Measurements from ENCODE around the gene CHPT1. TPM values are rescaled to one million over a fixed set of nuclear protein-coding genes. Genes with fewer than 3 reads are reported as not detected.
A peak's percentile ranks its signal among the peaks of the same experiment; 100 is the strongest.

CHPT1 gene
- total and polyA plus RNA-seq, 2 of the 13 experiments (the other 11 are each of a cell fraction or from before 2014, with no cell fraction given): 117 to 178 TPM

GRCh38 chr12:101697197-101697929 lies at the start of gene CHPT1 (continued):
- TF ChIP-seq MTERF4 (CRISPR knock-in tag; IDR thresholded peaks at IDR 0.05) (no peak), MLXIP (CRISPR knock-in tag; IDR thresholded peaks at IDR 0.05; ENCODE audit: borderline replicate concordance) (no peak), KLF16 (CRISPR knock-in tag; IDR thresholded peaks at IDR 0.05) (peak in 1 of 2 experiments; percentile 48; a peak in 1 of 4 replicates), ZNF7 (CRISPR knock-in tag; IDR thresholded peaks at IDR 0.05) (no peak), ZNF318 (CRISPR knock-in tag; IDR thresholded peaks at IDR 0.05) (no peak), KLF9 (CRISPR knock-in tag; IDR thresholded peaks at IDR 0.05; ENCODE audit: low read depth) (no peak), CENPBD1 (CRISPR knock-in tag; IDR thresholded peaks at IDR 0.05; ENCODE audit: borderline replicate concordance, low read depth) (no peak), ZFP36 (IDR thresholded peaks at IDR 0.05; ENCODE audit: borderline replicate concordance, low read depth, low read length, partially characterized antibody) (no peak), AKNA (CRISPR knock-in tag; IDR thresholded peaks at IDR 0.05; ENCODE audit: borderline replicate concordance) (0 out of 2 replicates have a peak, but pooled peaks have one; percentile 37), FOXM1 (CRISPR knock-in tag; IDR thresholded peaks at IDR 0.05) (no peak)
